K562 (cell line): Measurements from ENCODE around the gene MET. TPM values are rescaled to one million over a fixed set of nuclear protein-coding genes. Genes with fewer than 3 reads are reported as not detected.

Source experiments
- ARID1B ChIP-seq: fragments of 450-650 bp; IDR thresholded peaks from 2 replicates; pipeline ENCODE4 v1.6.1; 2016; ENCODE audit warnings: antibody characterized with exemption, mild to moderate bottlenecking, inconsistent platforms
- BRCA1 ChIP-seq, 2 experiments: fragments of 450-650 bp in 1 of 2; sonication (generic) in 1 of 2; formaldehyde crosslinking in 1 of 2; IDR thresholded peaks; 2 replicates each; pipeline versions ENCODE4 v1.5.0 to v1.6.1; 2017 to 2020; ENCODE audit warnings: mild to moderate bottlenecking in 1 of 2, missing genetic modification reagents in 1 of 2
- CBFA2T3 ChIP-seq: fragments of 450-650 bp; IDR thresholded peaks from 2 replicates; pipeline ENCODE4 v1.6.1; 2017
- CCNT2 ChIP-seq: IDR thresholded peaks from 2 replicates; pipeline ENCODE4 v1.6.1; 2011; ENCODE audit warnings: borderline replicate concordance, low read depth, mild to moderate bottlenecking, moderate library complexity, mixed read lengths, low read length; ENCODE audit not compliant: insufficient read length; ENCODE audit errors: extremely low read depth
- CHD1 ChIP-seq: fragments of 200-600 bp; sonication (generic); IDR thresholded peaks from one replicate; pipeline ENCODE4 v1.6.1; 2012; ENCODE audit warnings: mild to moderate bottlenecking, moderate library complexity, low read length, inconsistent platforms
- ESRRA ChIP-seq: fragments of 450-650 bp; IDR thresholded peaks from 2 replicates; pipeline ENCODE4 v1.6.1; 2014; ENCODE audit warnings: low read depth, mild to moderate bottlenecking, moderate library complexity, borderline replicate concordance
- FOXJ2 ChIP-seq: fragments of 200-800 bp; sonication (Bioruptor generic); IDR thresholded peaks from 2 replicates; pipeline ENCODE4 v1.6.1; 2016; ENCODE audit warnings: missing genetic modification characterization, missing compliant biosample characterization
- HDAC3 ChIP-seq: fragments of 450-650 bp; IDR thresholded peaks from 2 replicates; pipeline ENCODE4 v1.6.1; 2018; ENCODE audit warnings: borderline replicate concordance, mild to moderate bottlenecking, moderate library complexity; ENCODE audit not compliant: partially characterized antibody
- KLF13 ChIP-seq: fragments of 450-650 bp; IDR thresholded peaks from 2 replicates; pipeline ENCODE4 v1.6.1; 2016; ENCODE audit warnings: missing genetic modification characterization, low read depth, mild to moderate bottlenecking, missing compliant biosample characterization, moderate library complexity, borderline replicate concordance
- SIN3B ChIP-seq: fragments of 450-650 bp; IDR thresholded peaks from 2 replicates; pipeline ENCODE4 v1.6.1; 2017; ENCODE audit warnings: low read depth, mild to moderate bottlenecking, moderate library complexity
- SOX6 ChIP-seq: fragments of 450-650 bp; IDR thresholded peaks from 2 replicates; pipeline ENCODE4 v1.6.1; 2014; ENCODE audit warnings: mild to moderate bottlenecking
- STAG1 ChIP-seq: sonication (generic); formaldehyde crosslinking; IDR thresholded peaks from 2 replicates; pipeline ENCODE4 v1.5.0; 2020; ENCODE audit warnings: missing genetic modification reagents, borderline replicate concordance
- TEAD4 ChIP-seq, 2 experiments: sonication (generic) in 1 of 2; formaldehyde crosslinking in 1 of 2; IDR thresholded peaks; 2 replicates each; pipeline versions ENCODE4 v1.6.1 to v1.8.0; 2012 to 2022; ENCODE audit warnings: borderline replicate concordance in 1 of 2, inconsistent platforms in 1 of 2, low read length in 1 of 2, mild to moderate bottlenecking in 1 of 2, missing genetic modification reagents in 1 of 2
- ZNF644 ChIP-seq: fragments of 200-800 bp; sonication (Bioruptor generic); IDR thresholded peaks from 2 replicates; pipeline ENCODE4 v1.6.1; 2016; ENCODE audit warnings: low read depth, missing genetic modification characterization, missing compliant biosample characterization
- ZNF707 ChIP-seq: fragments of 250-450 bp; sonication (Bioruptor Pico); conservative IDR thresholded peaks from 2 replicates; pipeline ENCODE4 v1.8.0; 2022; ENCODE audit warnings: inconsistent platforms, mild to moderate bottlenecking, moderate library complexity
- ZNF717 ChIP-seq: fragments of 250-450 bp; sonication (Bioruptor Pico); IDR thresholded peaks from 2 replicates; pipeline ENCODE4 v1.5.0; 2021
- polyA plus RNA-seq, 8 experiments: library from polyadenylated mRNA; depleted of rRNA in 4 of 8; stranded (reverse) in 5 of 8; unstranded in 3 of 8; fragments of >200 nt; fragmentation: Nextera tagmentation in 2 of 8; fragmentation: Illumina TruSeq in 1 of 8; extraction: Ambion mirVana in 2 of 8; extraction: Trizol in 1 of 8; gene quantifications; 2 replicates each; pipeline versions ENCODE4 v1.2.1 to v1.2.3, GENCODE V29; 2011 to 2014; ENCODE audit warnings: inconsistent platforms in 1 of 8, missing spikeins in 1 of 8
- total RNA-seq, 7 experiments: library from RNA; depleted of rRNA in 6 of 7; stranded (reverse); fragments of >200 nt in 6 of 7; fragmentation: Illumina TruSeq in 2 of 7; extraction: Trizol in 2 of 7; gene quantifications; 2 replicates each; pipeline versions ENCODE4 v1.2.1 to v1.2.3, GENCODE V29; 2011 to 2021; ENCODE audit warnings: low replicate concordance in 1 of 7
- TF ChIP-seq, protein P1 (sequence below): fragments of 450-650 bp; IDR thresholded peaks from 2 replicates; pipeline ENCODE4 v1.6.1; 2016
- TF ChIP-seq, protein P2 (sequence below): fragments of 450-650 bp; IDR thresholded peaks from 2 replicates; pipeline ENCODE4 v1.6.1; 2016; ENCODE audit warnings: low read depth

Gene MET
- total and polyA plus RNA-seq, 9 of the 15 experiments (the other 6 are each of a cell fraction or from before 2014, with no cell fraction given) = 0.84 to 2.4 (median 1.1) TPM

DNA sequence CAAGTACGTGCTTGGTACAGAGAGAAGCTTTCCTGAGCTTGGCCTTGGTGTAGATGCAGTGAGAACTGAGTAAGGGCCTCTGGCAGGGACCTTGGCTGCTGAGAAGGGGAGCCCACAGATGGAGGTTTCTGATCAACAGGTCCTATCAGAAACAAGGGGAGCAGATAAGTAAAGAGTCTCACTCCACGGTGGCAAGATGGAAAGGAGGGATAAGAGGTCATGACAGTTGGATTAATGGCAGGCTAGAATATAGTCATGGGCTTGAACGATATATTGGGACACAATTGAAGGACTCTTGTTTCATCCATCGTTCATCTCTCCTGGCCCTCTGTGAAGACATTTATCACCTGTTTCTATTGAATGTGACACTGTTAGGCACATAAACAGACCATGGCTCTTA lies 41.5 kb downstream of the MET start (continued):
- TF ChIP-seq ZNF644 (tag) = peak; percentile 44; the same call in 1 of the 2 replicates
- TF ChIP-seq, protein P1, sequence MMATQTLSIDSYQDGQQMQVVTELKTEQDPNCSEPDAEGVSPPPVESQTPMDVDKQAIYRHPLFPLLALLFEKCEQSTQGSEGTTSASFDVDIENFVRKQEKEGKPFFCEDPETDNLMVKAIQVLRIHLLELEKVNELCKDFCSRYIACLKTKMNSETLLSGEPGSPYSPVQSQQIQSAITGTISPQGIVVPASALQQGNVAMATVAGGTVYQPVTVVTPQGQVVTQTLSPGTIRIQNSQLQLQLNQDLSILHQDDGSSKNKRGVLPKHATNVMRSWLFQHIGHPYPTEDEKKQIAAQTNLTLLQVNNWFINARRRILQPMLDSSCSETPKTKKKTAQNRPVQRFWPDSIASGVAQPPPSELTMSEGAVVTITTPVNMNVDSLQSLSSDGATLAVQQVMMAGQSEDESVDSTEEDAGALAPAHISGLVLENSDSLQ = peak; percentile 34; the same call in 1 of the 2 replicates
- peak; percentile 35 for TF ChIP-seq CCNT2
- TF ChIP-seq FOXJ2 (tag) = peak; percentile 26; the same call in 1 of the 2 replicates
- TF ChIP-seq KLF13 = no peak
- no peak for TF ChIP-seq CHD1
- TF ChIP-seq, protein P2, sequence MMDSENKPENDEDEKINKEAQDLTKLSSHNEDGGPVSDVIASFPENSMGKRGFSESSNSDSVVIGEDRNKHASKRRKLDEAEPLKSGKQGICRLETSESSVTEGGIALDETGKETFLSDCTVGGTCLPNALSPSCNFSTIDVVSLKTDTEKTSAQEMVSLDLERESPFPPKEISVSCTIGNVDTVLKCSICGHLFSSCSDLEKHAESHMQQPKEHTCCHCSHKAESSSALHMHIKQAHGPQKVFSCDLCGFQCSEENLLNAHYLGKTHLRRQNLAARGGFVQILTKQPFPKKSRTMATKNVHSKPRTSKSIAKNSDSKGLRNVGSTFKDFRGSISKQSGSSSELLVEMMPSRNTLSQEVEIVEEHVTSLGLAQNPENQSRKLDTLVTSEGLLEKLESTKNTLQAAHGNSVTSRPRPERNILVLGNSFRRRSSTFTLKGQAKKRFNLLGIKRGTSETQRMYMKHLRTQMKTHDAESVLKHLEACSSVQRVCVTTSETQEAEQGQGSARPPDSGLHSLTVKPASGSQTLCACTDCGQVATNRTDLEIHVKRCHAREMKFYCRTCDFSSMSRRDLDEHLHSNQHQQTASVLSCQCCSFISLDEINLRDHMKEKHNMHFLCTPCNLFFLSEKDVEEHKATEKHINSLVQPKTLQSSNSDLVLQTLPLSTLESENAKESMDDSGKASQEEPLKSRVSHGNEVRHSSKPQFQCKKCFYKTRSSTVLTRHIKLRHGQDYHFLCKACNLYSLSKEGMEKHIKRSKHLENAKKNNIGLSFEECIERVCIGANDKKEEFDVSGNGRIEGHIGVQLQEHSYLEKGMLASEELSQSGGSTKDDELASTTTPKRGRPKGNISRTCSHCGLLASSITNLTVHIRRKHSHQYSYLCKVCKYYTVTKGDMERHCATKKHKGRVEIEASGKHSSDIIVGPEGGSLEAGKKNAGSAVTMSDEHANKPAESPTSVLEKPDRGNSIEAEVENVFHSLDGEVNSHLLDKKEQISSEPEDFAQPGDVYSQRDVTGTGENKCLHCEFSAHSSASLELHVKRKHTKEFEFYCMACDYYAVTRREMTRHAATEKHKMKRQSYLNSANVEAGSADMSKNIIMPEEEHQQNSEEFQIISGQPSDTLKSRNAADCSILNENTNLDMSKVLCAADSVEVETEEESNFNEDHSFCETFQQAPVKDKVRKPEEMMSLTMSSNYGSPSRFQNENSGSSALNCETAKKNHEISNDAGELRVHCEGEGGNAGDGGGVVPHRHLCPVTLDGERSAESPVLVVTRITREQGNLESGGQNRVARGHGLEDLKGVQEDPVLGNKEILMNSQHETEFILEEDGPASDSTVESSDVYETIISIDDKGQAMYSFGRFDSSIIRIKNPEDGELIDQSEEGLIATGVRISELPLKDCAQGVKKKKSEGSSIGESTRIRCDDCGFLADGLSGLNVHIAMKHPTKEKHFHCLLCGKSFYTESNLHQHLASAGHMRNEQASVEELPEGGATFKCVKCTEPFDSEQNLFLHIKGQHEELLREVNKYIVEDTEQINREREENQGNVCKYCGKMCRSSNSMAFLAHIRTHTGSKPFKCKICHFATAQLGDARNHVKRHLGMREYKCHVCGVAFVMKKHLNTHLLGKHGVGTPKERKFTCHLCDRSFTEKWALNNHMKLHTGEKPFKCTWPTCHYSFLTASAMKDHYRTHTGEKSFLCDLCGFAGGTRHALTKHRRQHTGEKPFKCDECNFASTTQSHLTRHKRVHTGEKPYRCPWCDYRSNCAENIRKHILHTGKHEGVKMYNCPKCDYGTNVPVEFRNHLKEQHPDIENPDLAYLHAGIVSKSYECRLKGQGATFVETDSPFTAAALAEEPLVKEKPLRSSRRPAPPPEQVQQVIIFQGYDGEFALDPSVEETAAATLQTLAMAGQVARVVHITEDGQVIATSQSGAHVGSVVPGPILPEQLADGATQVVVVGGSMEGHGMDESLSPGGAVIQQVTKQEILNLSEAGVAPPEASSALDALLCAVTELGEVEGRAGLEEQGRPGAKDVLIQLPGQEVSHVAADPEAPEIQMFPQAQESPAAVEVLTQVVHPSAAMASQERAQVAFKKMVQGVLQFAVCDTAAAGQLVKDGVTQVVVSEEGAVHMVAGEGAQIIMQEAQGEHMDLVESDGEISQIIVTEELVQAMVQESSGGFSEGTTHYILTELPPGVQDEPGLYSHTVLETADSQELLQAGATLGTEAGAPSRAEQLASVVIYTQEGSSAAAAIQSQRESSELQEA = no peak
- TF ChIP-seq ARID1B = peak; percentile 37; the same call in 1 of the 2 replicates
- TF ChIP-seq ZNF717 (CRISPR knock-in tag) = no peak
- TF ChIP-seq STAG1 (CRISPR knock-in tag) = no peak
- 0 out of 2 replicates have a peak, but pooled peaks have one; percentile 33 for TF ChIP-seq CBFA2T3
- no peak for TF ChIP-seq SOX6
- no peak for TF ChIP-seq SIN3B
- TF ChIP-seq BRCA1 (IDR thresholded peaks at IDR 0.05) = no peak
- TF ChIP-seq BRCA1 (CRISPR knock-in tag; IDR thresholded peaks at IDR 0.05) = no peak
- 0 out of 2 replicates have a peak, but pooled peaks have one; percentile 29 for TF ChIP-seq ESRRA
- no peak for TF ChIP-seq HDAC3
- peak; percentile 48; the same call in 1 of the 2 replicates for TF ChIP-seq TEAD4 (IDR thresholded peaks at IDR 0.05; ENCODE audit: low read length)
- no peak for TF ChIP-seq TEAD4 (CRISPR knock-in tag; IDR thresholded peaks at IDR 0.05; ENCODE audit: borderline replicate concordance)
- no peak for TF ChIP-seq ZNF707 (CRISPR knock-in tag)
